LNCaP clone FGC (cell line): ENCODE measurements around the gene ELMO1.

Experiments
- DNase-seq: peaks from one replicate; pipeline ENCODE4 v3.0.0-alpha.2; 2011; ENCODE audit warnings: low read depth
- H3K4me3 ChIP-seq: 2 replicates; pipeline ENCODE4 v1.5.1; 2011; ENCODE audit warnings: mild to moderate bottlenecking, low read depth, low read length, control low read depth
- TF ChIP-seq, protein P1 (sequence below): IDR thresholded peaks from 2 replicates; pipeline ENCODE4 v1.5.1; 2012; ENCODE audit warnings: mild to moderate bottlenecking; ENCODE audit not compliant: control insufficient read depth, insufficient read depth; ENCODE audit errors: extremely low read depth

The ELMO1 gene

DNA sequence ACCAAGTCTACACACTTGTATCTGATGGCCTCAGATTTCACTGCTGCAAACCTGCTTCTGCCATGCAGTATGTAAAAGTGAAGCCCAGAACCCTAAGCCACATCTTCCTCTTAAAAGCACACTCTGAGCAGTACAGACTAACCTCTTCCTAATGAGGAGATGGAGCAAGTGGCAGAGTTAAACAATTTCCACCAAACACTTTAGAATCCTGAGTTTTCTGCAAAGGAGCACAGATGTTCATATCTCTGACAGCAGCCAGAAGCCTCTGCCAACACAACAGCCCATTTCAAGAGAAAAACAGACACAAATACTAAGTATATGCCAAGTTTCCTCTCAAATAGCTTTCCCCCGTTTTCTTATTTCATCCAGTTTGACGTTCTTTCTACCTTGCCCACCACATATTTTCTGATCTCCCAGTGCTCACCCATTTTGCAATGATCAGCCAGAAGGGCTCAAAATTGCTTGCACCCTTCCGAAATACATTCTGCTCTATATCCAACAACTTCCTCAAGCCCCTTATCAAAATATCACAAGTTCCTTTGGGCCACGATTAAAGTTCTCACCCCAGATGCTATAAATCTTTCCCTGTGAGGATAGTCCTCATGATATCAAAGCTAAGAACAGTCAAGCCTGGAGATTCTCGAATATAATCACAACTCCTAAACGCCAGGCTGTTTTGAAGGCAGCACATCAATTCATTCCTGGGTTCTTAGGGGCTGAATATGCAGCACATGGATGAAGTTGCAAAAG, 27.5 kb downstream of the ELMO1 start:
- TF ChIP-seq, protein P1, sequence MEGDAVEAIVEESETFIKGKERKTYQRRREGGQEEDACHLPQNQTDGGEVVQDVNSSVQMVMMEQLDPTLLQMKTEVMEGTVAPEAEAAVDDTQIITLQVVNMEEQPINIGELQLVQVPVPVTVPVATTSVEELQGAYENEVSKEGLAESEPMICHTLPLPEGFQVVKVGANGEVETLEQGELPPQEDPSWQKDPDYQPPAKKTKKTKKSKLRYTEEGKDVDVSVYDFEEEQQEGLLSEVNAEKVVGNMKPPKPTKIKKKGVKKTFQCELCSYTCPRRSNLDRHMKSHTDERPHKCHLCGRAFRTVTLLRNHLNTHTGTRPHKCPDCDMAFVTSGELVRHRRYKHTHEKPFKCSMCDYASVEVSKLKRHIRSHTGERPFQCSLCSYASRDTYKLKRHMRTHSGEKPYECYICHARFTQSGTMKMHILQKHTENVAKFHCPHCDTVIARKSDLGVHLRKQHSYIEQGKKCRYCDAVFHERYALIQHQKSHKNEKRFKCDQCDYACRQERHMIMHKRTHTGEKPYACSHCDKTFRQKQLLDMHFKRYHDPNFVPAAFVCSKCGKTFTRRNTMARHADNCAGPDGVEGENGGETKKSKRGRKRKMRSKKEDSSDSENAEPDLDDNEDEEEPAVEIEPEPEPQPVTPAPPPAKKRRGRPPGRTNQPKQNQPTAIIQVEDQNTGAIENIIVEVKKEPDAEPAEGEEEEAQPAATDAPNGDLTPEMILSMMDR = no peak
- H3K4me3 ChIP-seq = no peak overlapping the region
- no peak for DNase-seq

GRCh38 chr7:37419496-37419895, 29.2 kb downstream of the ELMO1 start:
- TF ChIP-seq, protein P1 = no peak
- H3K4me3 ChIP-seq = no peak overlapping the region
- DNase-seq = no peak

DNA sequence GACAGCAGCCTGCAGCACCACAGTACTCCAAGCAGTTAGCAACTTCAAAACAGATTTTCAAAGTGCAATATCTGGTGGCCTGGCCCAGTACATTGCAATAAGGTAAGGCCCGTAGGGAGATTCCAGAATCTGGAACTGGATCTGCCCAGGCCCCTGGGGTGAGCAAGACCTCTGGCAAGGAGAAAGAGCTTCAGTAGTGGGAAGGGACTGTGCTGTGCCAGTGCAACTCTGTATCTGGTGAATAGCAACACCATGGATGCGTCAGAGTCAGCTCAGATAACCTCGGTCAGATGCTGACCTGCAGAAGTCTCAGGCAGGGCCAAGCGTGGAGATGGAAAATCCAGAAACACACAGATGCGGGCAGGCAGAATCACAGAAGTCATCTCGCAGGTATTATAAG, 30.3 kb downstream of the ELMO1 start:
- DNase-seq = no peak
- no peak overlapping the region for H3K4me3 ChIP-seq
- TF ChIP-seq, protein P1 = no peak

- TF ChIP-seq, protein P1 = no peak
- H3K4me3 ChIP-seq = no peak overlapping the region
- no peak for DNase-seq
Measured at GRCh38 chr7:37417107-37417474, 31.6 kb downstream of the ELMO1 start.

GRCh38 chr7:37416378-37417106, 32.1 kb downstream of the ELMO1 start:
- TF ChIP-seq, protein P1 = no peak
- DNase-seq = no peak
- no peak overlapping the region for H3K4me3 ChIP-seq

DNA sequence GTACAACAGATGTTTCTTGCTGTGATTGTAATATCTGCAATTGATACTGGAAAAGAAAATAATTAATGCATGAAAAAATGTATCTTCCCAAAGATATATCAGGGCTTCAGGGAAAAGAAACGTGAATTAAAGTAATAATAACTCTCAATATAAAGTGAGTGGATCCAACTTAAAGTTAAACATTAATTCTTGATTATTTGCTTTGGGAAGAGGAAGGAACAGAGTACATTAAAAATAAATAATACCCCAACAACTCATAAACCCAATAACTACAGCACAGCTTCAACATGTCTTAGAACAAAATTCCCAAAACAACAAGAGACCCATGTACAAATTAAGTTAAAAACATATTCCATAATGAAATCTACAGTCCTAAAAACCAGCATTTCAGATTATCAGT, 33.0 kb downstream of the ELMO1 start:
- no peak for DNase-seq
- TF ChIP-seq, protein P1 = no peak
- H3K4me3 ChIP-seq = no peak overlapping the region

- no peak overlapping the region for H3K4me3 ChIP-seq
- DNase-seq = no peak
- TF ChIP-seq, protein P1 = no peak
Measured at GRCh38 chr7:37414352-37414983, 34.2 kb downstream of the ELMO1 start.
